H1 (cell line): Measurements from ENCODE around the gene CD96.

ENCODE experiments used
- BRCA1 ChIP-seq: IDR thresholded peaks from 2 replicates; pipeline ENCODE4 v1.6.1; 2012; ENCODE audit warnings: low read depth, low read length, improper control_type of control experiment
- EGR1 ChIP-seq: IDR thresholded peaks from 2 replicates; pipeline ENCODE4 v1.6.1; 2011; ENCODE audit warnings: low read depth, low read length, borderline replicate concordance
- EP300 ChIP-seq, 2 experiments: IDR thresholded peaks; 1 replicate in 1 of 2; 2 replicates in 1 of 2; pipeline ENCODE4 v1.6.1; 2011 to 2012; ENCODE audit warnings: low read depth in 2 of 2, low read length in 2 of 2, mild to moderate bottlenecking in 2 of 2, borderline replicate concordance in 1 of 2, inconsistent platforms in 1 of 2, moderate library complexity in 1 of 2
- EZH2 ChIP-seq: fragments of 200-600 bp; sonication (generic); IDR thresholded peaks from 2 replicates; pipeline ENCODE4 v1.7.1; 2012; ENCODE audit warnings: low read depth, mild to moderate bottlenecking, moderate library complexity, low read length, inconsistent platforms; ENCODE audit not compliant: severe bottlenecking
- JUN ChIP-seq: IDR thresholded peaks from 2 replicates; pipeline ENCODE4 v1.6.1; 2011; ENCODE audit warnings: low read depth, mild to moderate bottlenecking, improper control_type of control experiment, low read length
- MAX ChIP-seq: IDR thresholded peaks from 2 replicates; pipeline ENCODE4 v1.6.1; 2012; ENCODE audit warnings: inconsistent platforms
- POLR2A ChIP-seq, 2 experiments: IDR thresholded peaks; 1 replicate in 1 of 2; 2 replicates in 1 of 2; pipeline ENCODE4 v1.6.1; 2011; ENCODE audit warnings: low read depth in 2 of 2, low read length in 2 of 2, mild to moderate bottlenecking in 2 of 2; ENCODE audit errors: control extremely low read depth in 1 of 2
- POLR2AphosphoS5 ChIP-seq: IDR thresholded peaks from 2 replicates; pipeline ENCODE4 v1.6.1; 2011; ENCODE audit warnings: low read depth, low read length
- SIN3A ChIP-seq, 2 experiments: IDR thresholded peaks in 1 of 2; conservative IDR thresholded peaks in 1 of 2; 2 replicates each; pipeline ENCODE4 v1.6.1; 2011 to 2012; ENCODE audit warnings: low read length in 2 of 2, improper control_type of control experiment in 1 of 2, low read depth in 1 of 2, mild to moderate bottlenecking in 1 of 2
- SIX5 ChIP-seq: IDR thresholded peaks from 2 replicates; pipeline ENCODE4 v1.6.1; 2011; ENCODE audit warnings: mild to moderate bottlenecking, low read depth, low read length
- YY1 ChIP-seq: IDR thresholded peaks from 2 replicates; pipeline ENCODE4 v1.6.1; 2011; ENCODE audit warnings: low read depth, mild to moderate bottlenecking, low read length
- ZNF274 ChIP-seq: IDR thresholded peaks from 2 replicates; pipeline ENCODE4 v1.7.0; 2012; ENCODE audit warnings: low read length, borderline replicate concordance; ENCODE audit errors: extremely low read depth
- TF ChIP-seq, protein P1 (sequence below), 3 experiments: IDR thresholded peaks; 1 replicate in 2 of 3; 2 replicates in 1 of 3; pipeline versions ENCODE4 v1.5.1 to v1.6.1; 2011; ENCODE audit warnings: low read length in 3 of 3, mild to moderate bottlenecking in 3 of 3, inconsistent platforms in 2 of 3, low read depth in 1 of 3, moderate library complexity in 1 of 3; ENCODE audit not compliant: insufficient read depth in 1 of 3; ENCODE audit errors: control extremely low read depth in 1 of 3

DNA sequence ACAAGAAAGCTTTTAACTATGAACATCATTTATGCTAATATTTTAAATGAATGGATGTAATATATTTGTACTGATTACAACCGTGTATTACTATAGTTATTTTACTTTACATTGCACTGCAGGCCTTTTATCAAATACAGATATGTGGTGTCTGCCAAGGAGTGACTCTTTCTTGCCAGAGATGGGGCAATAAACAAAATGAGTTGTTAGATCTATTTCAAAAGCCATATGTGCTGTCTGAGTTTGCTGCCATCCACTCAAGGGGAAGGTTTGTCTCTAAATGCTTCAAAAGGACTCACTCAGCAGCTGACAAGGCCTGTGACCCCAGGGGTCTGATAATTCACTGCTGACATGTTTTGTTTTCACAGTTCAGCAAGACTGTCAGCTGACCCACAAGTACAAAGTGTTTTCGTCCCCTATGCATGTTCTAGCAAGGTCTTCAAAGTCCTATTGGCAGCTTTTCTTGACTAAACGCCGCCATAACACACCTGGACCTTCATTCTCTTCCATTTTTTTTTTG, 94.4 kb downstream of the CD96 start:
- TF ChIP-seq, protein P1, sequence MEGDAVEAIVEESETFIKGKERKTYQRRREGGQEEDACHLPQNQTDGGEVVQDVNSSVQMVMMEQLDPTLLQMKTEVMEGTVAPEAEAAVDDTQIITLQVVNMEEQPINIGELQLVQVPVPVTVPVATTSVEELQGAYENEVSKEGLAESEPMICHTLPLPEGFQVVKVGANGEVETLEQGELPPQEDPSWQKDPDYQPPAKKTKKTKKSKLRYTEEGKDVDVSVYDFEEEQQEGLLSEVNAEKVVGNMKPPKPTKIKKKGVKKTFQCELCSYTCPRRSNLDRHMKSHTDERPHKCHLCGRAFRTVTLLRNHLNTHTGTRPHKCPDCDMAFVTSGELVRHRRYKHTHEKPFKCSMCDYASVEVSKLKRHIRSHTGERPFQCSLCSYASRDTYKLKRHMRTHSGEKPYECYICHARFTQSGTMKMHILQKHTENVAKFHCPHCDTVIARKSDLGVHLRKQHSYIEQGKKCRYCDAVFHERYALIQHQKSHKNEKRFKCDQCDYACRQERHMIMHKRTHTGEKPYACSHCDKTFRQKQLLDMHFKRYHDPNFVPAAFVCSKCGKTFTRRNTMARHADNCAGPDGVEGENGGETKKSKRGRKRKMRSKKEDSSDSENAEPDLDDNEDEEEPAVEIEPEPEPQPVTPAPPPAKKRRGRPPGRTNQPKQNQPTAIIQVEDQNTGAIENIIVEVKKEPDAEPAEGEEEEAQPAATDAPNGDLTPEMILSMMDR (IDR thresholded peaks at IDR 0.05; ENCODE audit: control extremely low read depth in 1 of 3, insufficient read depth in 1 of 3, low read depth in 1 of 3, low read length in 3 of 3): no peak
- TF ChIP-seq SIX5: no peak
- no peak for TF ChIP-seq SIN3A (conservative IDR thresholded peaks at IDR 0.05 in 1 of 2, IDR thresholded peaks at IDR 0.05 in 1 of 2; ENCODE audit: low read depth in 1 of 2, low read length in 2 of 2)
- TF ChIP-seq EP300 (IDR thresholded peaks at IDR 0.05; ENCODE audit: borderline replicate concordance in 1 of 2, low read depth in 2 of 2, low read length in 2 of 2): no peak
- no peak for TF ChIP-seq ZNF274
- no peak for TF ChIP-seq POLR2A (IDR thresholded peaks at IDR 0.05; ENCODE audit: control extremely low read depth in 1 of 2, low read depth in 2 of 2, low read length in 2 of 2)
- no peak for TF ChIP-seq JUN
- no peak for TF ChIP-seq EZH2
- no peak for TF ChIP-seq YY1
- TF ChIP-seq POLR2AphosphoS5: no peak
- TF ChIP-seq EGR1: no peak
- TF ChIP-seq MAX: no peak
- no peak for TF ChIP-seq BRCA1
